Left renal pelvis (tissue), 4 donors: ENCODE results near the gene DNAH10. TPM values are rescaled to one million over a fixed set of nuclear protein-coding genes. Genes with fewer than 3 reads are reported as not detected.

Experiments
- polyA plus RNA-seq, 4 donors: library from polyadenylated mRNA; unstranded; fragments of 120-200 nt; gene quantifications; one replicate each; pipeline ENCODE4 v1.2.1, GENCODE V29; 2013; ENCODE audit not compliant: insufficient read length in 4 of 4

The DNAH10 gene
- polyA plus RNA-seq, 4 donors: 2.2 to 5.2 (median 4.3) TPM

Other genes starting within 250 kb of the DNAH10 start
- 10 to 100 TPM; 15.9 to 24.1 (median 18.9) TPM for gene RILPL1, start 228.6 kb upstream of the DNAH10 start, polyA plus RNA-seq
- gene TMED2, start 177.7 kb upstream of the DNAH10 start, polyA plus RNA-seq: 100 to 1,000 TPM; 196 to 250 (median 223) TPM
- gene DDX55, start 160.2 kb upstream of the DNAH10 start, polyA plus RNA-seq: 10 to 100 TPM; 19.9 to 38.2 (median 31.2) TPM
- 10 to 100 TPM; 58.4 to 70.3 (median 63.8) TPM for gene EIF2B1, start 128.6 kb upstream of the DNAH10 start, polyA plus RNA-seq
- gene GTF2H3, start 128.5 kb upstream of the DNAH10 start, polyA plus RNA-seq: 10 to 100 TPM; 31.1 to 42.8 (median 36.8) TPM
- 10 to 100 TPM; 19.5 to 32.5 (median 27.9) TPM for gene TCTN2, start 91.2 kb upstream of the DNAH10 start, polyA plus RNA-seq
- 10 to 100 TPM; 18.0 to 24.3 (median 19.1) TPM for gene ATP6V0A2, start 49.9 kb upstream of the DNAH10 start, polyA plus RNA-seq
- 10 to 100 TPM; 34.4 to 54.1 (median 42.7) TPM for gene CCDC92, start 210.5 kb downstream of the DNAH10 start, polyA plus RNA-seq
- 100 to 1,000 TPM; 100 to 194 (median 176) TPM for gene ZNF664, start 210.9 kb downstream of the DNAH10 start, polyA plus RNA-seq